GM10266 (cell line): Measurements from ENCODE around the gene PTPN9.
"Not testable (repeated sequence)": the region's sequence is repeated elsewhere in the genome, so short reads cannot be mapped to it uniquely, and the experiment has no call there.

ENCODE experiments used
- DNase-seq: peaks from one replicate; pipeline ENCODE4 v3.0.0; 2012; ENCODE audit errors: extremely low spot score
- CTCF ChIP-seq: IDR thresholded peaks from 2 replicates; pipeline ENCODE4 v1.5.1; 2012; ENCODE audit warnings: mild to moderate bottlenecking, low read depth; ENCODE audit not compliant: control insufficient read depth, insufficient read depth; ENCODE audit errors: missing control alignments

PTPN9 gene

GRCh38 chr15:75594276-75594675 lies 15.2 kb upstream of the PTPN9 start:
- no peak for TF ChIP-seq CTCF
- no peak for DNase-seq

- TF ChIP-seq CTCF: no peak
- no peak for DNase-seq
Measured at GRCh38 chr15:75591655-75592364, 12.7 kb upstream of the PTPN9 start.

- no peak for TF ChIP-seq CTCF
- no peak for DNase-seq
Measured at GRCh38 chr15:75590239-75590638, 11.1 kb upstream of the PTPN9 start.

GRCh38 chr15:75589071-75589470 lies 10.0 kb upstream of the PTPN9 start:
- DNase-seq: no peak
- no peak for TF ChIP-seq CTCF

GRCh38 chr15:75586422-75586821 lies 7.3 kb upstream of the PTPN9 start:
- not testable (repeated sequence) for DNase-seq

- TF ChIP-seq CTCF: no peak
- no peak for DNase-seq
Measured at GRCh38 chr15:75584121-75584520, 5.0 kb upstream of the PTPN9 start.

- no peak for DNase-seq
- no peak for TF ChIP-seq CTCF
Measured at GRCh38 chr15:75583701-75584100, 4.6 kb upstream of the PTPN9 start.

- not testable (repeated sequence) for DNase-seq
Measured at GRCh38 chr15:75582943-75583342, 3.8 kb upstream of the PTPN9 start.
